HTERT RPE-1 (cell line): ENCODE results near the gene CD300H.
"Not testable (repeated sequence)": the region's sequence is repeated elsewhere in the genome, so short reads cannot be mapped to it uniquely, and the experiment has no call there.

ENCODE experiments used
- in situ Hi-C: fragments of 300-500 bp; cut with MboI; formaldehyde crosslinking; loops from 4 replicates; pipeline ENCODE4 v1.14.3; 2020; ENCODE audit warnings: low sequenced_read_pairs

The CD300H gene

DNA sequence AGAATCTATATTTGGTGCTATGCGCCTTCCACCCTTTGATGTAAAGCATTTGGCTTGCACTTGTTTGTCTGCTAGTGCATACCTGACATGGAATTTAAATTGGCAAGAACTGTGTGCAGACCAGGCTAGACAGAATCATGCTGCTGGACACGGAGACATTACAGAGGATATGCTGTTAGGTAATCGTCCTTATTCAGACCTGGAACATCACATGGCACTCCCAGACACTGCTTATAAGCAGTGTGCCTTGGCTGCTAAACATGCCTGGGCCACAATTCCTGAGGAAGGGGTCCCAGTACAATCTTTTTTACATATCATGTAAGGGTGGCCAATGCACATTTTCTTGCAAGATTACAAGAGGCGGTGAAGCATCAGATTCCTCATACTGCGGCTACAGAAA is 18.4 kb upstream of the CD300H start:
- in situ Hi-C loops, result no loop called here

DNA sequence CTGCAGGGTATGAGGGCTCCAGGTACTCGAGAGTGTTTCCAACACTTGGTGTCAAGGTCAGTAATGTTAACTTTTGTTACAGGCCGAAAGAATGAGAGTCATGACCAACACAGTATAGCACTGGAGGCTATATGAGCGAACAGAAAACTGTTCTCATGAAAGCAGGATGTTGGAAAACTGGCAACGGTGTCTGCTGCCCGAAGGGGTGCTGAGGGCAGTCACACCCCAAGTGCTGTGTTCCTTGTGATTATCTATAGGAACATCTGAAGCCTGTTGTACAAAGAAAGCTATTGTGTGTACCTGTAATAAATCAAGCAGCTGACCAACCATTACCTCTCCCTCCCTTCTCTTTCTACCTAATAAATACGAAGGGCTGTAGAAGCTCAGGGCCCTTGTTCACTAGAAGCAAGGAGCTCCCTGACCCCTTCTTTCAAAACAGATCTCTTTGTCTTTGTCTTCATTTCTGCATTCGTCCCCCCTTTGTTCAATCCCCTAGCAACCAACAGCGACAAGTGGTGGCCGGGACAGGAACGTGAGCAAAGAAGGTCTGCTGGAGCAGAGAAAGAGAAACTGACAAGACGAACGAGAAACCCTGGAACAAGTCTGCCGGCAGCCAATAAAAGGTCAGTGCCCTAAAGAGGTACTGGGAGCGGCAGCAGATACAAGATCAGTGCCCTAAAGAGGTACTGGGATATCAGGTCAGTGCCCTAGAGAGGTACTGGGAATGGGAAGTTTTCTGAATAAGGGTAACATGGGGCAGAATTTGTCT is 17.2 kb upstream of the CD300H start:
- in situ Hi-C loops, result no loop called here

DNA sequence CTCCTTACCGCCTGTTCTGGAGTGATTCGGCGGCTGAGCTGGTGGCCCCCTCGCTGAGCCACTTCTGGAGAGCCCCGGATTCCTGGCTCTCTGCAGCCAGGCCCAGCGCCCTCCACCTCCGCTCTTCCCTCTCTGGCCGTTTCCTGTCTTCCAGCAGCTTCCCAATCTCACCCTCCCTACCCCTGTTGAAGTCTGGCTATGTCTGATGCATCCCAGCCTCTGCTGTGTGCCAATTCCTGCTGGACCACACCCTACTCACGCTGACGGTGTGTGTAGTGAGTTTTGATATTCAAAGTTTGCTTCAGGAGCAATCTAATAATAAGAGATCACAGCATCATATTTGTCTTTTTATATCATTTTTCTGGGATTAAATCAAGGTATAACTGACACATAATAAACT is 15.3 kb upstream of the CD300H start:
- in situ Hi-C loops, result no loop called here

DNA sequence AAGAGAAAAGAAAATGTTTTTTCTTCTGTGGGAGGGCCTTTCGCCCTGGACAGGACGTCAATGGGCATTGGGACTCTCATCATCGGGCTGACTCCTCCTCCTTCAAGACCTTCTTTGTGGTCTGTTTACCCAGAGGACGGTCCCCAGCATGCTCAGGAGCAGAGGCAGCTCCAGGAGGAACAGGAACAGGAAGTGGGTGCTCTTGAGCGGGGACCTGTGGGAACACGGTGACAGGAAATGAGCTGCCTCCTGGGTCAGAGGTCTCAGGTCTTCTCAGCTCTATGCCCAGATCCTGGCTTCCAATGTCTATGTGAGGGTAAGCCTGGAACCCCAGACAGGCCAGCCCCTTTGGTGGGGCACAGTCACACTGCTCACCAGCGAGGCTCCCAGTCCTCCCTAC is 12.6 kb upstream of the CD300H start:
- in situ Hi-C loops, result no loop called here

- in situ Hi-C loops, result no loop called here
Measured at GRCh38 chr17:74578979-74579378, 11.7 kb upstream of the CD300H start.

DNA sequence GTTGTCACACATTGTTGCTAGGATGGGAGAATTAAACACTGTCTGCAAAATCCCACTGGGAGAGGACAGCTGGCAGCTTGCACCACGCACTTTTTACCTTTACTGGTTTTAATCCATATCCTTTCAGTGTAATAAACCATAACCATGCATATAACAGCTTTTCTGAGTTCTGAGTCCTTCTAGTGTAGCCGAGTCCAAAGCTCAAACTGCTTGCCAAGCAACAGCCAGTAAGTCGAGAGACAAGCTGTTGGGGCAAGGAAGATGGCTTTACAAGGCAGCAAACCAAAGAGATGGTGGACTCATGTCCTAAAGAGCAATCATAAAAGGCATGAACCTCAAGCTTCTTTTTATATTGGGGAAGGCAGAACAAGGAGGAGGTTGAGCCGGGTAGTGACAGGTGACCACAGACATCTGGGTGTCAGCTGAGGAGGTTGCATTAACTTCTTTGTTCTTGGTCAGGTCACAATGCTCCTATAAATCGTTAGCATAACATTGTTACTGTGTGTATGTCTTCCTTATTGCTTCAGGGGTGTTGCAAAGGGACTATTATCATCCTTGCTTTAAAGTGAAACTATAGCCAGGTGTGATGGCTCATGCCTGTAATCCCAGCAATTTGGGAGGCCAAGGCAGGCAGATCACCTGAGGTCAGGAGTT is 7.3 kb upstream of the CD300H start:
- in situ Hi-C loops, result no loop called here

- in situ Hi-C loops, result not testable (repeated sequence)
Measured at GRCh38 chr17:74573635-74574034, 6.3 kb upstream of the CD300H start.

DNA sequence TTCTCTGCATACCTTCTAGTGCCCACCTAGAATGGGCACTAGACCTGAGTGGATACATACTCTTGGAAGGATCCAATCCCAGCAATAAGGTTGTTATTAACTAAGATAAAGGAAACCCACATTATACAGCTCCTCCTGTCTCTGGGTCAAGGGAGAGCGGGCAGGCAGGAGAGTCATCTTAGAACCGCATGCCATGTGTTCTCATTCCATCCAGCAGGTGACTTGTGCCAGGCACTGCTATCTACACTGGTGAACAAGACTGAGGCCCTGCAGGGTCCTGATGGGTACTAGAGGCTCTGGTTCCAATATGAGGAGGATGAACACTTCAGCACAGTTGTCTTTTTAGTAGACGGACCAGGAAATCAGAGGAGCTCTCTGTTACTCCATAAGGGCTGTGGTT is 5.9 kb upstream of the CD300H start:
- in situ Hi-C loops, result no loop called here

DNA sequence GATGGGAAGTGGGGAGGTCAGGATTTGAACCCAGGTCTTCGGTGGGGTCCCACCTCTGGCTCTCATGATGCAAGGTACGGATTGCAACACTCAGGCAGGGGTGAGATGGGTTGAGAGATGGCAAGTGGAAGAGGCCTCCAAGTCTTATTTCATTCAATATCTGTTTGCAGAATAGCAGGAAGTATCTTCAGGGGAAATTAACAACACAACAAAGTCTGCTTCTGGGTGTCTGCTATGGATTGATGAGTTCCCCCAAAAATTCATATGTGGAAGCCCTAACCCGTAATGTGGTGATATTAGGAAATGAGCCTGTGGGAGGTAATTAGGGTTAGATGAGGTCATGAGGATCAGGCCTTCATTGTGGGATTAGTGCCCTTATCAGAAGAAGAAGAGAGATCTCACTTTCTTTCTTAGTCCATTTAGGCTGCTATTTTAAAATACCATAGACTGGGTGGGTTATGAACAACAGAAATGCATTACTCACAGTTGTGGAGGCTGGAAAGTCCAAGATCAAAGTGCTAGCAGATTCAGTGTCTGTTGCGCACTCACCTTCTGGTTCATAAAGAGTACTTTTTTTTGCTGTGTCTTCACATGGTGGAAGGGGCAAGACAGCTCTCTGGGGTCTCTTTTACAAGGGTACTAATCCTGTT is 4.4 kb upstream of the CD300H start:
- in situ Hi-C loops, result no loop called here

DNA sequence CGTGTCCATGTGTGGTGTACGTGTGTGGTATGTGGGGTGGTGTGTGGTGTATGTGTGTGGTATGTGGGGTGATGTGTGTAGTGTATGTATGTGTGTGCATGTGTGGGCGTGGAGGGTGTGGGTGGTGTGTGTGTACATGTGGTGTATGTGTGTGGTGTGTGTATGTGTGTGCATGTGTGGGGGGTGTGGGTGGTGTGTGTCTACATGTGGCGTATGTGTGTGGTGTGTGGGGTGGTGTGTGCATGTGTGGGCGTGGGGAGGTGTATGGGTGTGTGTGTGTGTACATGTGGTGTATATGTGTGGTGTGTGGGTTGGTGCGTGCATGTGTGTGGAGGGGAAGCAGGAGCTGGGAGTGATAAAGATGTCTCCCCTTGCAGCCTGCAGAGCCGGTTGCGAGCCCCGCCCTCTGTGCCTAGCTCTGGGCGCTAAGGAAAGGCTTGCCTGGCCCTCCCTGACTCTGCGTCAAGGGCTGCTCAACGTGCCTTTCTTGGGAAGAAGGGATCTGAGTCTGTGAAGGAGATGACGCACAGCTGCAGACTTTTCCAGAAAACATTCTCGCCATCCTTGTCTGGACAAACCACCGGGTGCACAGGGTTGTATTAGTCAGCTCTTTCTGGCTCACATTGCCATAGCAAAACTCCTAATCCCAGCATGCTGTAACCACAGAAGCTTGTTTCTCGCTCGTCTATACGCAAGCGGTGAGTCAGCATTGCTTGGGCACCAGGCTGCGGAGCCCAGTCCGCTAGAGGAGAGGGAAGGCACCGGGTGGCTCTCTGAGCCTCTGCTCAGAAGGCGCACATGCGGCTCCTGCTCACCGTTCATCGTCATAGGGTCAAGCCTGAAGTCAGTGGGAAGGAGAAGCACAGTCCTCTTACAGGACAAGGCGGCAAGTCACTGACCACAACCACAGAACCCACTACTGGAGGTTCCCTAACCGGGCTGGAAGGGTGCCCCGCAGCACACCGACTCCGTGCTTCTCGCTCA is 2.0 kb upstream of the CD300H start:
- in situ Hi-C loops, result no loop called here

- in situ Hi-C loops, result no loop called here
Measured at GRCh38 chr17:74568106-74568873, 981 bp upstream of the CD300H start.

DNA sequence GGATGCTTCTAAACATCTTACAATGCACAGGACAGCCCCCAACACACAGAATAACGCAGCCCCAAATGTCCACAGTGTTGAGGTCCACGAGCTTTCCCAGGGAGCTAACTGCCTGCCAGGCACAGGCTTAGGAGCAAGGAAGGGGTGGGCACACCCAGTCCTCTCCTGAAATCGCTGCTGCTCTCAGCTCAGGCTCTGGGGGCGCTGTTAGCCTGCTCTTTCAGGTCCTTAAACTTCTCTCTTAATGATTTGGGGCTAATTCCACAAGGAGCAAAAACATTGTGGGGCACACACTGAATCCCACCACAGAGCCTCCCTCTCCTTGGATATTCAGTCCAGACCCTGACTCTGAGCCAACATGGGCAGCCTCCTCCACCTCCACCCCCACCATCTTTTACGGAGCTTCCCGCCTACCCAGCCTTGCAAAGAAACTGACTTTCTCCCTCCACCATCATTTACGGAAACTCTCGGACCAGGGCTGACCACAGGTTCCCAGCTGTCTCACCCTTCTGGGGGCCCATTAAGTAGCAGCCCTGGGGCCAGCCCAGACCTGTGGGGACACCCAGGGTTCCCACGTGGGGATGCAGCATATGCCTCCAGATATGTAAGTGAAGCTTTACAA is 1.1 kb downstream of the CD300H start:
- in situ Hi-C loops, result no loop called here

DNA sequence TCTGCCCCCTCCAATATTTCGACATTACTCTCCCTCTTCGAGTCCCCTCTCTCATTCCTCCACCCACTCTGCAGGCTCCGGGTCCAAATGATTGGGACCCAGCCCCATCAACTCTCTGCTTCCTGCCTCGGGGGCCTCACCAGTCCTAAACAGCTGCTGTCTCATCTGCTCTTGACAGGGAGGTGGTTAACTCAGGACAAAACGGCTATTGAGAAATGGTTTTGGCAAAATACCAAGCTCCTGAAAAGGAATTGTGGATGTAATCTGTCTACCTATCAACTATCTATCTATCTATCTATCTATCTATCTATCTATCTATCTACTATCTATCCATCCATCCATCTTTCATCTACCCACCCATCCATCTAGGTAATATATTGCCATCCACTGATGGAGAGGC is 2.2 kb downstream of the CD300H start:
- in situ Hi-C loops, result no loop called here

GRCh38 chr17:74563358-74563757 is 4.0 kb downstream of the CD300H start:
- in situ Hi-C loops, result no loop called here

DNA sequence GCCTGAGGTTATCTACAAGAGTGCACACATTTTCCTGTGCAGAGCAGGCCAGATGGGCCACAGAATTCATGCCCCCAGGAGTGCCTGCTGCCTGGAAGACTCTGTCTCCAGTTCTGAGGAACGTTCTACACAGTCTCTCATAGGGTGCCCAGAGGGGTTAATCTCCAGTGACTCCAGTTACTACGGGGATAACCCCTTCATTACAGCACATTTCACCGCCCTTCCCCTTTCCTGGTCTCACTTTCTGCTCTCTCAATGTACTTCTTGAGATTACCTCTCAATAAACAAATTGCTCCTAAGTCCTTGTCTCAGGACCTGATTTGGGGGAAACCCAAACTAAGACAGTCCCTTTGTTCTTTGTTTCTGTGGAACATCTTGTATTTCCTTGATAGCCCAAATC is 5.7 kb downstream of the CD300H start:
- in situ Hi-C loops, result no loop called here

DNA sequence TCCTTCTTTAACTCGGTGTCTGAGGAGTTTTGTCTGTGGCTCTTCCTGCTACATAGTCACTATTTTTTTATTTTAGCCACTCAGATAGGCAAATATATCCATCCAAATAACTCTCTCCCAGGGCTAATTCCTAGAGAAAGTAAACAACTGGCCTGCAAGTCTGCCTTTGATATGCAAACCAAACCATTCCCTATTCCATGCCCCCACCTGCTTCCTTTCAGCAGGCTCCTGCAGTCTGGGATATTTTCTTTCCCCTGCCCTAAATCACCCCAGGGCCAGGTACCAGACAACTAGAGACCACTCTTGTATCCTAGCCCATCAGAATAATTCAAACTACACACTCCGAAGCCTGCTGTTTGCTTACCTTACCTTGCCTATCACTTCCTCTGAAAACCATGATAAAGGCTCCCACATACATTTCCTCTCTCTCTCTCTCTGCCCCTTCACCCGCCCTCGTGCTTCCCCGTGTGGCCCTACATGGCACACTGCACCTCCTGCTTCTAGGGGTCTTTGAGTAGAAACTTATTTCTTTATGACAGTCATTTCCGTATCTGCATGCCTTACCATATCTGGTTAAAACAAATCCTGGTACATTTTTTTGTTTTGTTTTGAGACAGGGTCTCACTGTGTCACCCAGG is 8.3 kb downstream of the CD300H start:
- in situ Hi-C loops, result no loop called here

DNA sequence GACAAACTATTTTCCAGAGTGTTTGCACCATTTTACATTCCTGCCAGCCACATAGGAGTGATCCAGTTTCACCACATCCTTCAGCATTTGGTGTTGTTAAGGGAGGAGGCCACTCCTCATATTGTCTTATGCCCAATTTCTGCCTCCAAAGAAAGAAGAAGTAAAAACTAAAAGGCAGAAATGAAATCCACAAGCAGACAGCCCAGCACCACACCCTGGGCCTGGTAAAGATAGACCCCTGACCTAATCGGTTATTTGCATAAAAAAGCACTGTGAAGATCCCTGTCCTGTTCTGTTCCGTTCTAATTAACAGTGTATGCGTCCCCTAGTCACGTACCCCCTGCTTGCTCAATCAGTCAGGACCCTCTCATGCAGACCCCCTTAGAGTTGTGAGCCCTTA is 8.9 kb downstream of the CD300H start:
- in situ Hi-C loops, result not testable (repeated sequence)

DNA sequence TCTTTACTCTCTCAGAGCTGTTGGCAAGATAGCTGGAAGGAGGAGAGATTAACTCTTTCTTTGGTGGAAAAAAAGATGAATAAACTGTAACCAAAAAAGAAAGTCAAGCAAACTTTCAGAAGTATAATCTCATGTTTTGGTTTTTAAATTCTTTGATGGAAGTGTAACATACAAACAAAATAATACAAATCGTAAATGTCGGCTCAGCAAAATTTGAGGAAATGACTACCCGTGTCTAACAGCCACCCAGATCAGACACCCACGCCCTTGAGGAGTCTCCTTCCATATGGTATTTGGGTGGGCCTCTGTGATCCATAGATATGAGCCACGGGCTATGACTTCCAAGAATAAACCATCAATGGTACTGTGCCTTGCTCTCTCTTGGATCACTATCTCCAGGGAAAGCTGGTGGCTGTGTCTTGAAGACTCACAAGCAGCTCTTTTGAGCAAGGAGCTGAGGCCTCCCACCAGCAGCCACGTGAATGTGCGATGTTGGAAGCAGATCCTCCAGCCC is 11.8 kb downstream of the CD300H start:
- in situ Hi-C loops, result no loop called here

- in situ Hi-C loops, result no loop called here
Measured at GRCh38 chr17:74554909-74555308, 12.4 kb downstream of the CD300H start.
